ENCODE results near the gene MKRN1. TPM values are rescaled to one million over a fixed set of nuclear protein-coding genes. Genes with fewer than 3 reads are reported as not detected.

MKRN1 gene
- total RNA-seq, 5 donors from 2014 or later (not counting 1 experiment from before 2014, with no cell fraction given) = 108 to 146 (median 137) TPM

Other genes starting within 250 kb of the MKRN1 start
- gene SLC37A3, start 81.0 kb downstream of the MKRN1 start, total RNA-seq = 10 to 100 TPM; 23.2 to 50.5 (median 38.1) TPM
- 1 to 10 TPM; 4.3 to 8.9 (median 5.6) TPM for gene RAB19, start 75.4 kb downstream of the MKRN1 start, total RNA-seq
- under 1 TPM in 1 of 5 donors, not detected in 4; 0.09 TPM for gene DENND2A, start 161.3 kb upstream of the MKRN1 start, total RNA-seq
- gene ADCK2, start 193.4 kb upstream of the MKRN1 start, total RNA-seq = 10 to 100 TPM; 16.3 to 23.3 (median 20.2) TPM
- 100 to 1,000 TPM in 3 of 5 donors, 10 to 100 TPM in 2; 97.2 to 110 (median 103) TPM for gene NDUFB2, start 217.2 kb upstream of the MKRN1 start, total RNA-seq